IMR-90 (cell line): ENCODE data around the gene SLC9A9. TPM values are rescaled to one million over a fixed set of nuclear protein-coding genes. Genes with fewer than 3 reads are reported as not detected.

Source experiments
- ATAC-seq: fragments of 200-7000 bp; cut with Tn5 transposase; 2 replicates; pipeline ENCODE4 v1.9.1; 2020; ENCODE audit warnings: low read depth, mild to moderate bottlenecking, moderate library complexity
- BruUV-seq: library from RNA; stranded (reverse); fragments of 400-500 nt; replicated peaks from 2 replicates; lab custom pipeline; 2021; lab: Mats Ljungman, UMichigan
- CTCF ChIA-PET: fragments of 300-600 bp; formaldehyde crosslinking; extraction: SDS; loops from one replicate; lab custom pipeline; 2021; ENCODE audit warnings: antibody characterized with exemption; lab: Yijun Ruan, JAX
- POLR2A ChIA-PET: fragments of 300-600 bp; sonication (Branson Sonifier 250); formaldehyde crosslinking; loops from one replicate; lab custom pipeline; 2022; ENCODE audit warnings: antibody characterized with exemption; ENCODE audit not compliant: unreplicated experiment; lab: Charles Lee
- DNase-seq: peaks from one replicate; pipeline ENCODE4 v3.0.0; 2013
- H2AFZ ChIP-seq: replicated peaks from 2 replicates; pipeline ENCODE3; 2013; ENCODE audit warnings: low read length, mild to moderate bottlenecking; ENCODE audit not compliant: poor library complexity
- H2AK5ac ChIP-seq: 2 replicates; pipeline ENCODE4 v1.6.1; 2013; ENCODE audit warnings: low read depth, low read length, inconsistent platforms
- H2AK9ac ChIP-seq: replicated peaks from 2 replicates; pipeline ENCODE3; 2013; ENCODE audit warnings: mild to moderate bottlenecking, low read depth, low read length, moderate library complexity; ENCODE audit not compliant: poor library complexity
- H2BK120ac ChIP-seq: 2 replicates; pipeline ENCODE4 v1.6.1; 2013; ENCODE audit warnings: low read depth, low read length, inconsistent platforms
- H2BK15ac ChIP-seq: 3 replicates; pipeline ENCODE4 v1.6.1; 2013; ENCODE audit warnings: low read depth, low read length, inconsistent platforms
- H2BK20ac ChIP-seq: 2 replicates; pipeline ENCODE4 v1.6.1; 2013; ENCODE audit warnings: low read depth, mild to moderate bottlenecking, inconsistent platforms, low read length, moderate library complexity
- H2BK5ac ChIP-seq: 2 replicates; pipeline ENCODE4 v1.6.1; 2013; ENCODE audit warnings: mild to moderate bottlenecking, low read depth, low read length, inconsistent platforms; ENCODE audit not compliant: poor library complexity, severe bottlenecking
- H3K14ac ChIP-seq: replicated peaks from 2 replicates; pipeline ENCODE4 v1.6.1; 2013; ENCODE audit warnings: low read depth, low read length, inconsistent platforms
- H3K18ac ChIP-seq: 2 replicates; pipeline ENCODE4 v1.6.1; 2013; ENCODE audit warnings: low read depth, low read length, control low read depth
- H3K23ac ChIP-seq: 2 replicates; pipeline ENCODE4 v1.6.1; 2013; ENCODE audit warnings: low read depth, low read length, inconsistent platforms
- H3K27ac ChIP-seq: 2 replicates; pipeline ENCODE4 v1.5.1; 2013; ENCODE audit warnings: mild to moderate bottlenecking, control low read depth, low read length; ENCODE audit not compliant: insufficient read depth
- H3K27me3 ChIP-seq: 2 replicates; pipeline ENCODE4 v1.6.1; 2013; ENCODE audit warnings: low read length; ENCODE audit not compliant: control insufficient read depth, insufficient read depth
- H3K36me3 ChIP-seq: 2 replicates; pipeline ENCODE4 v1.6.1; 2013; ENCODE audit warnings: low read length, mixed read lengths; ENCODE audit not compliant: control insufficient read depth, insufficient read depth
- H3K4ac ChIP-seq: 2 replicates; pipeline ENCODE4 v1.6.1; 2013; ENCODE audit warnings: low read depth, low read length, inconsistent platforms
- H3K4me1 ChIP-seq: 2 replicates; pipeline ENCODE4 v1.6.1; 2013; ENCODE audit warnings: low read length, mixed read lengths; ENCODE audit not compliant: control insufficient read depth, insufficient read depth
- H3K4me2 ChIP-seq: 2 replicates; pipeline ENCODE4 v1.6.1; 2013; ENCODE audit warnings: low read depth, mild to moderate bottlenecking, control low read depth, low read length, moderate library complexity
- H3K4me3 ChIP-seq: 2 replicates; pipeline ENCODE4 v1.5.1; 2013; ENCODE audit warnings: low read depth, mild to moderate bottlenecking, control low read depth, low read length, moderate library complexity; ENCODE audit not compliant: insufficient read depth
- H3K56ac ChIP-seq: 2 replicates; pipeline ENCODE4 v1.6.1; 2013; ENCODE audit warnings: low read length, inconsistent platforms; ENCODE audit not compliant: insufficient read depth; ENCODE audit errors: extremely low read depth
- H3K79me1 ChIP-seq, 2 experiments: 2 replicates each; pipeline ENCODE4 v1.6.1; 2013; ENCODE audit warnings: low read length in 2 of 2, inconsistent platforms in 1 of 2, low read depth in 1 of 2
- H3K9ac ChIP-seq: 2 replicates; pipeline ENCODE4 v1.6.1; 2013; ENCODE audit warnings: low read depth, low read length, control low read depth
- H3K9me1 ChIP-seq: 2 replicates; pipeline ENCODE4 v1.6.1; 2013; ENCODE audit warnings: low read length, inconsistent platforms; ENCODE audit not compliant: insufficient read depth
- H3K9me3 ChIP-seq: 2 replicates; pipeline ENCODE4 v1.6.1; 2013; ENCODE audit warnings: low read length; ENCODE audit not compliant: control insufficient read depth, insufficient read depth
- H4K20me1 ChIP-seq: 2 replicates; pipeline ENCODE4 v1.6.1; 2013; ENCODE audit warnings: low read length, inconsistent platforms; ENCODE audit not compliant: insufficient read depth
- H4K5ac ChIP-seq: 2 replicates; pipeline ENCODE4 v1.6.1; 2013; ENCODE audit warnings: mild to moderate bottlenecking, low read depth, low read length, control low read depth
- H4K8ac ChIP-seq, 2 experiments: 2 replicates each; pipeline ENCODE4 v1.6.1; 2013; ENCODE audit warnings: low read depth in 2 of 2, low read length in 2 of 2, control low read depth in 1 of 2, inconsistent platforms in 1 of 2
- H4K91ac ChIP-seq: 2 replicates; pipeline ENCODE4 v1.6.1; 2013; ENCODE audit warnings: low read depth, low read length, inconsistent platforms; ENCODE audit not compliant: insufficient read depth
- BHLHE40 ChIP-seq: fragments of 150-350 bp; IDR thresholded peaks from 2 replicates; pipeline ENCODE4 v1.6.1; 2016; ENCODE audit warnings: mild to moderate bottlenecking, low read depth, low read length
- CEBPB ChIP-seq: IDR thresholded peaks from 2 replicates; pipeline ENCODE4 v1.6.1; 2012; ENCODE audit warnings: low read depth, low read length, improper control_type of control experiment
- CHD1 ChIP-seq: IDR thresholded peaks from 2 replicates; pipeline ENCODE4 v1.6.1; 2012; ENCODE audit warnings: low read depth, low read length, improper control_type of control experiment
- FOS ChIP-seq: fragments of 150-350 bp; IDR thresholded peaks from 2 replicates; pipeline ENCODE4 v1.6.1; 2016; ENCODE audit warnings: low read depth, low read length
- MAFK ChIP-seq: IDR thresholded peaks from 2 replicates; pipeline ENCODE4 v1.6.1; 2012; ENCODE audit warnings: low read depth, low read length, improper control_type of control experiment
- MAZ ChIP-seq: IDR thresholded peaks from 2 replicates; pipeline ENCODE4 v1.6.1; 2012; ENCODE audit warnings: low read depth, mild to moderate bottlenecking, low read length, improper control_type of control experiment, moderate library complexity, borderline replicate concordance
- MXI1 ChIP-seq: IDR thresholded peaks from 2 replicates; pipeline ENCODE4 v1.6.1; 2012; ENCODE audit warnings: low read depth, mild to moderate bottlenecking, low read length, moderate library complexity, borderline replicate concordance
- NFE2L2 ChIP-seq: fragments of 150-350 bp; IDR thresholded peaks from 2 replicates; pipeline ENCODE4 v1.6.1; 2016; ENCODE audit warnings: low read depth, mild to moderate bottlenecking, low read length
- POLR2A ChIP-seq: IDR thresholded peaks from 2 replicates; pipeline ENCODE4 v1.6.1; 2012; ENCODE audit warnings: mild to moderate bottlenecking, low read depth, low read length
- RAD21 ChIP-seq: IDR thresholded peaks from 2 replicates; pipeline ENCODE4 v1.6.1; 2012; ENCODE audit warnings: low read length, improper control_type of control experiment
- RCOR1 ChIP-seq: IDR thresholded peaks from 2 replicates; pipeline ENCODE4 v1.6.1; 2012; ENCODE audit warnings: mild to moderate bottlenecking, low read length, improper control_type of control experiment; ENCODE audit not compliant: insufficient replicate concordance
- RFX5 ChIP-seq: IDR thresholded peaks from 2 replicates; pipeline ENCODE4 v1.8.0; 2012; ENCODE audit warnings: low read depth, mild to moderate bottlenecking, low read length, moderate library complexity
- SMC3 ChIP-seq: fragments of 150-350 bp; IDR thresholded peaks from 2 replicates; pipeline ENCODE4 v1.6.1; 2016; ENCODE audit warnings: low read depth, mild to moderate bottlenecking, antibody characterized with exemption, low read length, moderate library complexity
- WGBS, 2 experiments: methylation state at CpG; one replicate each; pipeline versions ENCODE4 v1.1.5 to v1.1.7; 2013; ENCODE audit warnings: missing lambda C conversion rate in 2 of 2; ENCODE audit not compliant: insufficient read length in 1 of 2; ENCODE audit errors: extremely low coverage in 2 of 2; 5-methylcytosine and 5-hydroxymethylcytosine counted together
- dilution Hi-C: fragments of 300-500 bp; cut with HindIII; formaldehyde crosslinking; loops from one replicate; pipeline ENCODE4 v1.14.3; 2018; ENCODE audit warnings: low sequenced_read_pairs; ENCODE audit not compliant: unreplicated experiment
- in situ Hi-C: fragments of 300-500 bp; cut with MboI; formaldehyde crosslinking; loops from 3 replicates; pipeline ENCODE4 v1.14.3; 2019; ENCODE audit warnings: low sequenced_read_pairs, inconsistent platforms, mixed read lengths
- intact Hi-C: fragments of 100-400 bp; cut with micrococcal nuclease; formaldehyde crosslinking; loops from 2 replicates; pipeline ENCODE4 v1.10.0; 2022
- polyA plus RNA-seq, 3 experiments: library from polyadenylated mRNA; depleted of rRNA; stranded (reverse); fragments of >200 nt; gene quantifications; 2 replicates each; pipeline ENCODE4 v1.2.3, GENCODE V29; 2012; ENCODE audit warnings: low replicate concordance in 1 of 3
- total RNA-seq: library from RNA; depleted of rRNA; stranded (reverse); fragments of >200 nt; gene quantifications from 2 replicates; pipeline ENCODE4 v1.2.3, GENCODE V29; 2012
- TF ChIP-seq, protein P1 (sequence below): conservative IDR thresholded peaks from 2 replicates; pipeline ENCODE4 v1.5.1; 2012; ENCODE audit warnings: mild to moderate bottlenecking, low read depth, low read length, improper control_type of control experiment
- TF ChIP-seq, protein P2 (sequence below): fragments of 150-350 bp; IDR thresholded peaks from 2 replicates; pipeline ENCODE4 v1.6.1; 2017; ENCODE audit warnings: mild to moderate bottlenecking, antibody characterized with exemption, low read length, low read depth
- TF ChIP-seq, protein P3 (sequence below): fragments of 150-350 bp; IDR thresholded peaks from 2 replicates; pipeline ENCODE4 v1.6.1; 2016; ENCODE audit warnings: low read depth, mild to moderate bottlenecking, low read length, moderate library complexity, borderline replicate concordance

The SLC9A9 gene
- total and polyA plus RNA-seq, 2 of the 4 experiments (the other 2 are of a cell fraction), result 1.4 to 2.3 TPM

DNA sequence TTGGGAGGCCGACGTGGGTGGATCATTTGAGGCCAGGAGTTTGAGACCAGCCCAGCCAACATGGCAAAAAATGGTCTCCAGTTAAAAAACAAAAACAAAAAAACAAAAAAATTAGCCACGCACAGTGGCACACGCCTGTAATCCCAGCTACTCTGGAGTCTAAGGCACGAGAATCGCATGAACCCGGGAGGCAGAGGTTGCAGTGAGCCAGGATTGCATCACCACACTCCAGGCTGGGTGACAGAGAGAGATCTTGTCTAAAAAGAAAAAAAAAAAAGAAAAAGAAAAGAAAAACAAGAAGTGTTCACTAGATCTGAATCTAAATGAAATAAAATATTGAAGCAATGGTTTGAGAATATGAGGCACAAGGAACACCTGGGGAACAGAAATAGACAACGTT, 36.7 kb downstream of the SLC9A9 start:
- H2AK5ac ChIP-seq, result no peak overlapping the region
- no peak overlapping the region for H3K27ac ChIP-seq
- TF ChIP-seq FOS (no peak), RCOR1 (no peak), CEBPB (no peak), RAD21 (no peak), BHLHE40 (no peak), MAZ (no peak), NFE2L2 (no peak), SMC3 (no peak), POLR2A (no peak), RFX5 (no peak), MXI1 (no peak), CHD1 (no peak), MAFK (no peak)
- TF ChIP-seq, protein P1, sequence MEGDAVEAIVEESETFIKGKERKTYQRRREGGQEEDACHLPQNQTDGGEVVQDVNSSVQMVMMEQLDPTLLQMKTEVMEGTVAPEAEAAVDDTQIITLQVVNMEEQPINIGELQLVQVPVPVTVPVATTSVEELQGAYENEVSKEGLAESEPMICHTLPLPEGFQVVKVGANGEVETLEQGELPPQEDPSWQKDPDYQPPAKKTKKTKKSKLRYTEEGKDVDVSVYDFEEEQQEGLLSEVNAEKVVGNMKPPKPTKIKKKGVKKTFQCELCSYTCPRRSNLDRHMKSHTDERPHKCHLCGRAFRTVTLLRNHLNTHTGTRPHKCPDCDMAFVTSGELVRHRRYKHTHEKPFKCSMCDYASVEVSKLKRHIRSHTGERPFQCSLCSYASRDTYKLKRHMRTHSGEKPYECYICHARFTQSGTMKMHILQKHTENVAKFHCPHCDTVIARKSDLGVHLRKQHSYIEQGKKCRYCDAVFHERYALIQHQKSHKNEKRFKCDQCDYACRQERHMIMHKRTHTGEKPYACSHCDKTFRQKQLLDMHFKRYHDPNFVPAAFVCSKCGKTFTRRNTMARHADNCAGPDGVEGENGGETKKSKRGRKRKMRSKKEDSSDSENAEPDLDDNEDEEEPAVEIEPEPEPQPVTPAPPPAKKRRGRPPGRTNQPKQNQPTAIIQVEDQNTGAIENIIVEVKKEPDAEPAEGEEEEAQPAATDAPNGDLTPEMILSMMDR, result no peak
- TF ChIP-seq, protein P2, sequence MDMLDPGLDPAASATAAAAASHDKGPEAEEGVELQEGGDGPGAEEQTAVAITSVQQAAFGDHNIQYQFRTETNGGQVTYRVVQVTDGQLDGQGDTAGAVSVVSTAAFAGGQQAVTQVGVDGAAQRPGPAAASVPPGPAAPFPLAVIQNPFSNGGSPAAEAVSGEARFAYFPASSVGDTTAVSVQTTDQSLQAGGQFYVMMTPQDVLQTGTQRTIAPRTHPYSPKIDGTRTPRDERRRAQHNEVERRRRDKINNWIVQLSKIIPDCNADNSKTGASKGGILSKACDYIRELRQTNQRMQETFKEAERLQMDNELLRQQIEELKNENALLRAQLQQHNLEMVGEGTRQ, result no peak
- TF ChIP-seq, protein P3, sequence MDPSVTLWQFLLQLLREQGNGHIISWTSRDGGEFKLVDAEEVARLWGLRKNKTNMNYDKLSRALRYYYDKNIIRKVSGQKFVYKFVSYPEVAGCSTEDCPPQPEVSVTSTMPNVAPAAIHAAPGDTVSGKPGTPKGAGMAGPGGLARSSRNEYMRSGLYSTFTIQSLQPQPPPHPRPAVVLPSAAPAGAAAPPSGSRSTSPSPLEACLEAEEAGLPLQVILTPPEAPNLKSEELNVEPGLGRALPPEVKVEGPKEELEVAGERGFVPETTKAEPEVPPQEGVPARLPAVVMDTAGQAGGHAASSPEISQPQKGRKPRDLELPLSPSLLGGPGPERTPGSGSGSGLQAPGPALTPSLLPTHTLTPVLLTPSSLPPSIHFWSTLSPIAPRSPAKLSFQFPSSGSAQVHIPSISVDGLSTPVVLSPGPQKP, result no peak
- dilution Hi-C loops, result no loop called here
- 0 out of 2 replicates have a peak, but pooled peaks cover 3% of the 10 kb centered on the region for H3K9me1 ChIP-seq
- H4K91ac ChIP-seq, result no peak overlapping the region
- no peak overlapping the region for H3K4ac ChIP-seq
- CTCF ChIA-PET, result no interaction called here
- no peak overlapping the region for H2BK5ac ChIP-seq
- H3K56ac ChIP-seq, result no peak overlapping the region
- WGBS, 2 experiments, result no CpG with 5 or more reads among the region's 8 CpGs
- H3K9ac ChIP-seq, result no peak overlapping the region
- no peaks in the 10 kb centered on the region for H3K36me3 ChIP-seq
- in situ Hi-C loops, result no loop called here
- no peak overlapping the region for H4K8ac ChIP-seq
- H2BK120ac ChIP-seq, result no peak overlapping the region
- no peaks in the 10 kb centered on the region for H4K20me1 ChIP-seq
- DNase-seq, result no peak
- ATAC-seq, result no peak
- H2AK9ac ChIP-seq, result no peak overlapping the region
- no peak overlapping the region for H4K5ac ChIP-seq
- no peak overlapping the region for H2BK20ac ChIP-seq
- no peaks in the 10 kb centered on the region for H3K79me1 ChIP-seq
- no peaks in the 10 kb centered on the region for H3K9me3 ChIP-seq
- H3K14ac ChIP-seq, result no peak overlapping the region
- no peak overlapping the region for H3K4me3 ChIP-seq
- no peaks in the 10 kb centered on the region for H3K27me3 ChIP-seq
- intact Hi-C loops, result no loop called here
- BruUV-seq, result no TSS peak
- no peak overlapping the region for H3K18ac ChIP-seq
- H3K4me2 ChIP-seq, result no peak overlapping the region
- no peak overlapping the region for H3K23ac ChIP-seq
- peaks cover 6% of the 10 kb centered on the region; the same call in 1 of the 2 replicates for H3K4me1 ChIP-seq
- H2BK15ac ChIP-seq, result no peak overlapping the region
- H2AFZ ChIP-seq, result no peak overlapping the region
- POLR2A ChIA-PET, result no interaction called here
